GM18870 (cell line): Measurements from ENCODE around the gene LCORL.
"Not testable (repeated sequence)": the region's sequence is repeated elsewhere in the genome, so short reads cannot be mapped to it uniquely, and the experiment has no call there.

Source experiments
- ATAC-seq: cut with Tn5 transposase; IDR thresholded peaks from one replicate; pipeline ENCODE4 v1.9.1; 2021; ENCODE audit warnings: moderate library complexity; ENCODE audit not compliant: unreplicated experiment

The LCORL gene

DNA sequence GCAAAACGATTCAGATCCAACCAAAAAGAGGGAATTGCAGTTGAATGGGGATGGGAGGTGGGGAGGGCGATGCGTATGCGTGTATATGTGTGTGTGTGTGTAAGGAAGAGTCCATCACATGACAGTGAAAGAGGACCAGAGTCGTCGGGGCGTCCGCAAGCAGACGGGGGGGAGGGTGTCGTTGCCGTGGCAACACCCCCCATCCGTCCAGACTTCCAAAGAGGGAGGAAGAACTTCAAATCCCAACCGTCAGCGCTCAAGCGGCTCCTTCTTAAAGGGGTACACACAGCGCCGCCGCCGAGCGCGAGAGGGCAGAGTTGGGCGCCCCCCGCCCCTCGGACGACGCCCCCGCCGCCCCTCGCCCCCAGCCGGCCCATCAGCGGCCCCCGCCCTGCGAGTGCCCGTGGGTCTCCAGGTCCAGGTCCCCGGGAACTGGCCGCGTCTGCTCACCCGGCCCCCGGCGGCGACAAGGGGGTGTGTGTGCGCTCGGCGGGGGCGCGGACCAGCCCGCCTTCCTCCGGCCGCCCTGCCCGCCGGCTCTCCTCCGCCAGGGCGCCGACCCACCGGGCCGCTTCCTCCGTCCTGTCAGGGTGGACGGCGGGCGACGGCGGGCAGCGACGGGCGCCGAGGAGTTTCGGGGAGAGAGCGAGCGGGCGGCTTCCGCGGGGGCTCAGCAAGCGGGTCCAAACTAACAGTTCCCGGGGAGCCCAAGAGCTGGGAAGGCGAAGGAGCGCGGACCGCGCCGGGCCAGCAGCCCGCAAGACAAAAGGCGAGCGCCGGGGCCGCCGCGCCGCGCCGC lies 685 bp downstream of the LCORL start:
- ATAC-seq = peak; percentile 15

DNA sequence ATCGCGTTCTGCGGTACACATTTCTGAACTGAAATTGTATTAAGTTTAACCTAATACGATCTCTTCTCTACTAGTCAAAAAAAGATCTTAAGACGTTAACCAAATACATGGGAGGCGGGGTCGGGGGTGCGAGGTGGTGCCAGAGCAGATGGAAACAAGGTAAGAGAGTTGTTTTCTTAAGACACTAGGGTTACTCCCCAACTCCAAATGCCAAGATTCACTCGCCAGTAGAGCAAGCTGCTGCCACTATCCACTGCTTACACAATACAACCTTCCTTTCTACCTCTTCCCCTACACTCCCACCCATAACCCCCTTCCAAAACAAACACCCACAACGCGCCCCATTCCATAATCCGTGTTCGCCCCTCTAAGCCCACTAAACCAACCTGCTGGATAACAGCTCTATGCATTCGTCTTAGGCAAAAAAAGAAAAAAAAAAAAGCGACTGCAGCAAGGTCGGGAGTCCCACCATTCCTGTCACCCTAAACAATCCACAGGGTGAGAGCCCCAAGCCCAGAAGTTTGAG lies 1.3 kb downstream of the LCORL start:
- no peak for ATAC-seq

DNA sequence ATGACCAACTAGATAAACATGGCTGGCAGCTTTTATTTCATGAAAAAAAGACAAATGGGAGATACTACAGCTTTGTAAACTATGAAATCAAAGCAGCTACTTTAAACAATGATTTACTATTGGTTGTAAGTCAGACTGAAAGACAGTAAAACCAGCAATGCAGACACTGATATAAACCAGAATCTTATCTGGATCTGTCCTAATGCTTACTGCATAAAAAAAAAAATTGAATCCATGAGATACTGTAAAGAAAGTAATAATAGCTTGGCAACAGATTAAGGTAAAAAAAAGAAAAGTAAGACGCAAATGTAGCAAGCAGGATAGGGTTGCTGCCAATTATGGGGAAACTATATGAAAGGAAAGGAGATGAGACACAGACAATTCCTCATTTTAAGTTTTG lies 7.3 kb downstream of the LCORL start:
- ATAC-seq = no peak

DNA sequence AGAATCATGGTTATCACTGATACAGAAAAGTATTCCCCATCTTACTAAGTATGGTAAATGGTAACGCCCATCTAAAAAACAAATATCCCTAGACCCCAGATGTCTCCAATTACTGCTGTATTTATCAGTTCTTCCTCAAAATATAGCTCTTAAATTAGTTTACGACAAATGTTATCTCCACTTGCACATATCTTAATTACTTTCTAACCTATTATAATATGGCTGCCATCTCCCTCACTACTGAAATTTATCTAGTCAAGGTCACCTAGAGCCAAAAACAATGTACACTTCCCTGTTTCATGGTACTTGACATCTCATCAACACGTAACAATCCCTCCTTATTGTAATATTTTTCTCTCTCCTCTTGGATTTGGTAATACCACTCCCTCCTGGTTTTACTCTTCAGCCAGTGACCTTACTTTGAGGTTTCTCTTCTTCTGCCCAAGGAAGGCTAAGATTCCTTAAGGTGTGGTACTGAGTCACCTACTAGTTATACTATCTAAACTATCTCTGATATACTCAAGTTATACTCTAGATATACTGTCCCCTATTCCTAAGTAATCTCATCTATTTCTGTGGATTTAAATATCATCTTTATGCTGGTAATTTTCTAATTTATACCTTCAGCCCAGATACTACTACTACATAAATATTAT lies 8.6 kb downstream of the LCORL start:
- ATAC-seq = no peak

DNA sequence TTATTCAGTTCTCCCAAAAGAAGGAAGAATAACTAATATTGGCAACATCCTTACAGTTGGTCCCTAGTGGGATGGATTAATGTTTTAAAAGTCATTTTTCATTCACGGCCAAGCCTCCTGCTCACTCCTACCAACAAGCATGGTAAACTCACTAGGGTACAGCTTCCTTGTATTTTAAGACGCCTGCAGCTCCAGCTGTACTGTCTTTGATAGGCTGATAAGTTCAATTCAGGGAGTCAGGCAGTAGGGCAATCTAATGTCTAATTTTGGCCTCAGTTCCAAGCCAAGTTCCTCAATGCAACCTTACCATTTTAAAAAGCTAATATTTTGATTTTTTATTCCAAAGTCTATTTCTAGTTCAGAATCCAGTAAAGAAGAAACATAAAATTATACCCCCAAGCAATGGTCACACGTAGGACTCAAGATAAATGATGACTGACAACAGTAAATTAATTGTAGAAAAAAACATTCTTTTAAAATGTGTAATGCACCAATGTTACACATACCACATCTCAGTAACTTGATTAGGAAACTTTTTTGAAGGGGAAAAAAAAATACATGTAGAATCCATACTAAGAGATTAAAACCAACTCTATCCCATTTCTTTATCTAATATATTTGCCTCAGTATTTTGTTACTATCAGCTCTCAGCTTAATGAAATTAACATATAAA lies 9.3 kb downstream of the LCORL start:
- ATAC-seq = no peak

DNA sequence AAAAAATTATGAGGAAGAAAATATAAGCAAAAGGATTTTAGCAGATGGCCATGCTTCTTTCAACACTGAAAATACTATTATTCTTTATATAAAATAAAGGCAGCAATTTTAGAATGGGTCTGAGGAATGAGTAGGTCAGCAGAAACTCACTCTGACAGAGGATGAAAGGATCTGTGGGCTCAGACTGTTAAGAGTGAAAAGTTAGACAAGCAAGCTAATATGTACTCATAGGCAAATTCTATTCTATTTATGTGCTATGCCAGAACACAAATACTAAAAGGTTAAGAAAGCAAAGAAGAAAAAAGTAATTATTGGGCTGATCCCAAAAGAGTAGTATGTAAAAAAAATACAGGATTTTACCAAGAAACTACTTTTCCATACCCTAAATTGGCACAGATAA lies 13.9 kb downstream of the LCORL start:
- no peak for ATAC-seq

DNA sequence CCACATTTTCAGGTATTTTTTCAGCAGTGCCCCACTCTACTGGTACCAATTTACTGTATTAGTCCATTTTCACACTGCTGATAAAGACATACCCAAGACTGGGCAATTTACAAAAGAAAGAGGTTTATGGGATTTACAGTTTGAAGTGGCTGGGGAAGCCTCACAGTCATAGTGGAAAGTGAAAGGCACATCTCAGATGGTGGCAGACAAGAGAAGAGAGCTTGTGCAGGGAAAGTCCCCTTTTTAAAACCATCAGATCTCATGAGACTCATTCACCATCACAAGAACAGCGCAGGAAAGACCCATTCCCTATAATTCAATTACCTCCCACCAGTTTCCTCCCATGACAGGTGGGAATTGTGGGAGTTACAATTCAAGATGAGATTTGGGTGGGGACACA lies 15.1 kb downstream of the LCORL start:
- not testable (repeated sequence) for ATAC-seq

DNA sequence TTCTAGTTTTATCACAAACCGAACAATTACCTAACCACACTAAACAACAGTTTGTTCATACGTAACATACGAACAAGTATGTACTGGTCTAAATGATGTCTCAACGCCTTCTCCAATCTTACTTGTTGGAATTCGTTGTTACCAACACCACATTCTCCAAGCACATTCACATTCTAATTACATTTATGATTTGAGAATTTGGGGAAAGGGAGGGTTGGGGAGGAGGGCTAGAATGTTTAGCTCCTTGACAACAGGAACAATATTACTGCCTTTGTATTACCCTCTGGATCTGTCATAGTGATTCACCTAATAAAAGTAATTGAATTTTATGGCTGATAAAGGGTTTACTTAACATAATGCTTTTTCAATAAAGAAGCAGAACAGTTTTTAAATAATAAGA lies 24.4 kb downstream of the LCORL start:
- ATAC-seq = no peak

DNA sequence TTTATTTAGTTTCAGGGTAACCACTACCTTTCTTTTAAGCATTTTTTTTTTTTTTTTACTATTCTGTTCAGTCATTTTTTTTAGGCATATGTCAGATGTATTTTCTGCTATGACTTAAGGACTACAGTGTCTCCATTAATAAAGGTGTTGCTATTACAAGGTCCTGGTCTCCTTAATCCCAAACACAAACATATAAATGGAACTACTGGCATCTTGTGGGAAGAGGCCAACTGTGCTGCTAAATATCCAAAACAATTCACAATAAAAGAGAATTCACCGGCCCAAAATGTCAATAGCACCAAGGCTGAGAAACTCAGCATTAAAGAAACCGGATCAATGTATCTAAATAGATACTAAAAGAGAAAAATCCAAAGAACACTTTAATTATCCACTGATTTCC lies 26.4 kb downstream of the LCORL start:
- ATAC-seq = no peak

DNA sequence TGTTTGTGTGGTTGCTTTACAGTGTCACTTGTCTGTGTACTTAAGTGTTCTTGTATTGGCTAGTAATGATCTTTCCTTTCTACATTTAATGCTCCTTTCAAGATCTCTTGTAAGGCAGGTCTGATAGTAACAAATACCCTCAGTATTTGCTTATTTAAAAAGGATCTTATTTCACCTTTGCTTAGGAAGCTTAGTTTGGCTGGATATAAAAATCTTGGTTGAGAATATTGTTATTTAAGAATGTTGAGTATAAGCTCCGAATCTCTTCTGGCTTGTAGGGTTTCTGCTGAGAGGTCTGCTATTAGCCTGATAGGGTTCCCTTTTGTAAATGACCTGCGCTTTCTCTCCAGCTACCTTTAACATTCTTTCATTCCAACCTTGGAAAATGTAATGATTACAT lies 35.7 kb downstream of the LCORL start:
- no peak for ATAC-seq

DNA sequence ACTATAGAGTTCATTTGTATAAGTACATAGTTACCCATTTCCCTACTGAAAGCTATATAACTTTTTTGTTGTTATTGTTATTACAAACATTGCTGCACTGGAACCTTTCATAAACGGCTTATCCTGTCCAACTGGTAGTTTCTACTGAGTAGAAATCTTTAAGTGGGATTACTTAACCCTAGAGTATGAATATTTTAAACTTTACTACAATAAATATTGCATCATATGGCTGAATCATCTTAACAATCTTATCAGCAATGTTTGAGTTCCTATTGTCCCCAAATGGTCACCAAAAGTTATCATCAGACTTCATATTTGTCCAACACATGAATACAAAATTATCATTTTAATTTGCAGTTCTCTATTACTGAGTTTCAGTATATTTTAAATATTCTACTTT lies 40.5 kb downstream of the LCORL start:
- ATAC-seq = no peak

DNA sequence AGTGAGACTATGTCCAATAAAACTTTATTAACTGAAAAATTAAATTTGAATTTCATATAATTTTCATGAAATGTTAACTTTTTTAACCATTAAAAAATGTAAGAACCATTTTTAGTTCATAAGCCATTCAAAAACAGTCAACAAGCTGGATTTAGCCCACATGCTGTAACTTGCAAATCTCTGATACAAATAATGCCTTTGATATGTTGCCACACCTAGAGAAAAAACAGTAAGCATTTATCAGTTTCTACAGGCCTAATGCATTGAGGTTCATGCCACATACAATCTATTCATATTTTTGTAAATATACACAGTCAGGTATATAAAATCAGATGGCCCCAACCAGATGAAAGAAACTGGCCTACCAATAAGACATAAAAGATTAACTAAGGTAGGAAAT lies 52.8 kb downstream of the LCORL start:
- ATAC-seq = no peak

DNA sequence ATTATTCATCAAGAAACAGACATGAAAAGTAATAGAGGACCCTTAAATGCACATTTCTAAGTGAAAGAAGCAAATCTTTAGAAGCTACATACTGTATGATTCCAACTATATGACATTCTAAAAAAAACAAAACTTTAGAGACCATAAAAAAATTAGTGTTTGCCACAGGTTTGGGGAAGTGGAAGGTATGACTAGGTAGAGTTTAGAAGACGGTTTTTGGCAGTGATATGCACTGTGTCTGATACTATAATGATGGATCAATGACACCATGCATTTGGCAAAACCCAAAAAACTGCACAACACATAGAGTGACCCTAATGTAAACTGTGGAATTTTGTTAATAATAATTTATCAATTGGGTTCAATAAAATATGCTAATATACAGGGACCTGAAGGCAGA lies 54.5 kb downstream of the LCORL start:
- ATAC-seq = no peak

DNA sequence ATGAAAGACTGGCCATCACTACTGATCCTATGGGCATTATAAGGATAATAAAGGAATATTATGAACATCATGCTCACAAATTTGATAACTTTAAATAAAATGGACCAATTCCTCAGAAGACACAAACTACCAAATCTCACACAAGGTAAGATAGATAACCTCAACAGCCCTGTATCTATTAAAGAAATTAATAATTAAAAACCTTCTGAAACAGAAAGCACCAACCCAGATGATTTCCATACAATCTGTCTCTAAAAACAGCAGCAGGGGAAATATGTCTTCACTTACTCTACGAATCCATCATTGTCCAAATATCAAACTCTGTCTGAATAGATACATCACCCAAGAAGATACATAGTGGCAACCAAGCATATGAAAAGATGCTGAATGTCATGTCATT lies 55.2 kb downstream of the LCORL start:
- no peak for ATAC-seq

DNA sequence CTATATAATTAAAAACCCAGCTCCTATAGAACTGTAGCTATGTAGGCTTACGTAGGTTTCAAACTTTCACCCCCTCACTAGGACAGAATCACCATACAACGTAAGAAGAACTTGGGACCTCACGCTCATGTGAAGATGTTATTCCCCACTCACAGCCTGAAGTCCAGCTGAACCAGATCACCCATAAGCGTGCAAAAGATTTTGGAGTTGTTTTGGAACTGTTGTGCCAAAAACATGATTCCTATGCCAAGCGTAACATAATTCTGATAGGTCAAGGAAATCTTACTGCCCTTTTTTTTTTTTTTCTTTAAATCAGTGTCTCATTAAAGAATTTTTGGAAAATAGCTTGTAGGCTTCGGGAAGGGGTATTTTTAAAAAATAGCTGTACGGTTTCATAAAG lies 57.0 kb downstream of the LCORL start:
- ATAC-seq = no peak

DNA sequence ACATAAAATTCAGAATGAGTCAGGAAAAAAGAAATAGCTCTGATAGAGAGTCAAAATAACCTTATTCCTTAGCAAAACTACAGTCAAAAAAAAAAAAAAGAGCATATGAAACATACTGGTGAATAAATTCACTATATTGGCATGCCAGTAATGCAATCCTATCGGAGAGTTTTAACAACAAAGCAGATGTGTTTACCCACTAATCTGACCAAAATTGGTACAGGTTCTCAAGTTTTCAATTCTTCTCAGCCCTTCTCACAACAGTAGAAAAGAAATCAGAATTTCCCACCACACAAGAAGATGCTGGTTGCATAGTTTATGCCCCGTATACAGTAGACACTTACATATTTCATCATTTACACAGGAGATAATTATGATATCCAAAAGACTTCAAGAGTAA lies 59.4 kb downstream of the LCORL start:
- ATAC-seq = no peak

DNA sequence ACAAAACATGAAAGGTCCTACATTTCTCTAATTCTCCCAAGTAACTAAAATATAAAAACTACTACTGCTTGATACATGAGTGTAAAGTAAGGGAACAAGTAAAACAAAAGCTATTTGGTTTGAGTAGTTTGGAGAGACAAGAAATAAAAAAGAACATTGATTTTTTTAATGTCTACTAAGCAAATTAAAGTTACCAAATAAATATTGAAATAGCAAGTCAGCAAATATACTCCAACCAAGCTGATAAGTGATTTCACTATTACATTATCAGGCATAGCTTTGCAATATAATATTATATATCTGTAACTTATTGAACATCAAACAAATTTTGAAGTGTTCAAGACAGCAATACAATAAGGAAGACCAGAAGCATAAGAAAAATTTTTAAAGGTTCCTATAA lies 60.3 kb downstream of the LCORL start:
- ATAC-seq = no peak

DNA sequence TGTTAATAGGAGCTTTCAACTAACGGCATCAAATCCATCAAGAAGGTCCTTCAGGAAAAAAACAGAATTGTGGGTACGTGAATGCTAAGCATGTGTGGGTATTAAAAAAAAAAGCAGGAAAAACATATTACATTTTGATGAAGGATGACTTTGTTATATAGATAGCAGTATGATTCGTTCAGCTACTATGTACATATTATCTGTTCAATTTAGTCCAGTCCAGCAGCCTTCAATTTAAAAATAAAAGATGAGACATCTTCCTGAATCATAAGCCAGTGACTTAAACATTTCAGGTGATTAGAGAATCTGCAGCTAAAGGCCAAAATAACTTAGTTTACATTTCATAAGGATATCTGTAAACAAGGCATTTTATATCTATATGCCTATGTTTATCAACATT lies 63.4 kb downstream of the LCORL start:
- no peak for ATAC-seq

DNA sequence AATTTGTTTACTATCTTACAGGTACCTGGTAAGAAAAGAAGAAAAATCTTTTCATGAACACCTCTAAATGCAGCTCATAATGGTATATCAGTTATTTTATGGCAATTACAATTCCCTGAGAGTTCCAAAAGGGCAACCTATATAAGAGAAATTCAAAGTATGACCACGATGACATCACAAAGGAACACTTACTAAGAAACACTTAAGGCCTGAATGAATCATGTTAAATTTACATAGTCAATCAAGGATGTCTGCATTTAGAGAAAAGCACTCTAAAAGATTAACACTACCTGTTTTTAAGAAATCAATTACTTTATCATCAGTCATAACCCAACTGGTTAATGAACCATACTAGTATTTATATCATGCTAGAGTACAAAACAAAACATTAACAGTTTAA lies 63.9 kb downstream of the LCORL start:
- ATAC-seq = no peak

DNA sequence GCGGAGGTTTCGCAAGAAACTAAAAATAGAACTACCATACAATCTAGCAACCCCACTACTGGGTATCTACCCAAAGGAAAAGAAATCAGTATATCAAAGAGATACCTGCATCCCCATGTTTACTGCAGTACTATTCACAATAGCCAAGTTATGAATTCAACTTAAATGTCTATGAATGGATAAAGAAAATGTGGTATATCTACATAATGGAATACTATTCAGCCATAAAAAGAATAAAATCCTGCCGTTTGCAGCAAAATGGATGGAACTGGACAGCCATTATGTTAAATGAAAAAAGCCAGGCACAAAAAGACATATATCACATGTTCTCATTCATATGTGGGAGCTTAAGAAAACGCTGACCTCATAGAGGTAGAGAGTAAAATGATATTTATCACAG lies 65.3 kb downstream of the LCORL start:
- ATAC-seq = no peak

DNA sequence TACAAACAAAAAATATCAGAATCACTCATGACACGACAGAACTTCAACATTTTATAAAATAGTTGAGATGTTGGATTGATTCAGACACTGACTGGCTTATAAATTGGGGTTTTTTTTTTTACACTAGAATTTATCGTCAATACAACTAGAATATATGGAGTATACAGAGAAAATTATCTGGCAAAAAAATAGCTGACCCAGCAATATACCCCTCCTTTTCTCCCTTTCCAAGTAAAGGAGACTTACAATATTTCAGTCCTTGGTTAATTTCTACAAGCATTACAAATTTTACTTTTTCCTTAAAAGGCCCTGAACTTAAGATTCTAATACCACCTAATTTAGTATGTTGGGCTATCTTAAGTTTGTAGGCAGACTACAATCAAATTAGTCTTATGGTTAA lies 76.3 kb downstream of the LCORL start:
- no peak for ATAC-seq

DNA sequence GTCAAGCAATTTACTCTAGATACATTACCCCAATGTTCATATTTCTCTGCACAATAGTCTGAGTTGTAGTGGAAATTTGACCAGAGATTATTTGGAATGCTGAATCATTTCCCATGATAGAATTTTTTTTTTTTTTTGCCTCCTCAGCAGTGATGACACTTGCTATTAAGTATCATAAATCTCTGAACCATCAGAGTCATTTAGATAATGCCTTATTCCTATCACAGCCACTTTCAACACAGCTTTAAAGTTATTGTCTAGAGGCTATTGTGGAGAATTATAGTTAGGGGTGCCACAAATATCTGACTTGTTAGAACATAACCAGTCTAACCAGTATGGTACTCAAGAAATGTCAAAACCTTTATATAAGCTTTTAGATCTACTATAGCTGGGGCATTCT lies 79.8 kb downstream of the LCORL start:
- no peak for ATAC-seq
